Spleen (tissue), 7 donors: ENCODE measurements around the gene IGLL5.

Experiments used
- POLR2A ChIP-seq, 3 donors: fragments of 450-650 bp; IDR thresholded peaks; one replicate each; pipeline ENCODE4 v1.5.1; 2017; ENCODE audit warnings: antibody characterized with exemption in 3 of 3, mild to moderate bottlenecking in 1 of 3
- POLR2AphosphoS5 ChIP-seq, 3 donors: sonication (generic); formaldehyde crosslinking; IDR thresholded peaks; one replicate each; pipeline ENCODE4 v1.5.1; 2017; ENCODE audit warnings: antibody characterized with exemption in 3 of 3
- TF ChIP-seq, protein P1 (sequence below), 11 experiments: fragments of 200-600 bp in 7 of 11; fragments of 450-650 bp in 4 of 11; sonication (generic) in 4 of 11; IDR thresholded peaks in 8 of 11; conservative IDR thresholded peaks in 3 of 11; 1 replicate in 7 of 11; 2 replicates in 4 of 11; pipeline versions ENCODE4 v1.4.0 to v1.8.0; 2016 to 2021; ENCODE audit warnings: antibody characterized with exemption in 11 of 11, inconsistent platforms in 4 of 11, mild to moderate bottlenecking in 1 of 11
- donor health status: DM: no; HTN: no; CAD: no; lungs with moderate emphysema.
- donor health status: DM: no; HTN: no; CAD: no.
- donor health status: DM: no; HTN: no; CAD: no.

DNA sequence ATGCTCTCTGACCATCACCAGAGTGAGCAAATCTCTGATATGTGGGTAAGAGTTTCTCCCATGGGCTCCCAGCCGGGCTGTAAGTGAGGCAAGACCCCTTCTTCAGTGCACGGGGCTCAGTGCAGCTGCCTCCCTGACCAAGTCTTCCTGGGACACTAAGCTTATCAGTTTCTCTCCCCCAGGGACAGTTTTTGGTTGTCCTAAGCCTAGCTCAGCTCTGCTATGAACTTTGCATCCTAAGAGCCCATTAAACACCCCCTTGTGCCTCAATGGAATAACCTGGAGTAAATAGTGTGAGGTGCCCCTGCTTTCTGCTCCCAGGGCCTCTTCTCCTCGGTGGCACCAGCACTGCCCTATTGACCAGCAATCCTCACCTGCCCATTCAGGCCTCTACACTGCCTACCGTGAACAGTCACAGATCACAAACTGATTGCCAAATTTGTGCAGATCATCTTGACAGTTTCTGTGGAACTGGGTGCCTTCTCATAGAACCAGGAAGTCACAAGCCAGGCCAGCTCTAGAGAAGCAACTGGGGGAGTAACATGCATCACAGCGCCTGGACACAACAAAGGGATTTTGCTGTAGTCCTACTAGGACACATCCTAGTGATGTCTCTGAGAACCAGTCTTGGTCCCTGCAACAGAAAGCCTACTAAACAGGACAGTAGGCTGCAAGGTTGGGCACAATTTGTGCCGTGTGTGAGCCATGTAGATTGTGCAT, 19.5 kb upstream of the IGLL5 start:
- TF ChIP-seq POLR2AphosphoS5 (IDR thresholded peaks at IDR 0.05), result no peak
- TF ChIP-seq, protein P1, sequence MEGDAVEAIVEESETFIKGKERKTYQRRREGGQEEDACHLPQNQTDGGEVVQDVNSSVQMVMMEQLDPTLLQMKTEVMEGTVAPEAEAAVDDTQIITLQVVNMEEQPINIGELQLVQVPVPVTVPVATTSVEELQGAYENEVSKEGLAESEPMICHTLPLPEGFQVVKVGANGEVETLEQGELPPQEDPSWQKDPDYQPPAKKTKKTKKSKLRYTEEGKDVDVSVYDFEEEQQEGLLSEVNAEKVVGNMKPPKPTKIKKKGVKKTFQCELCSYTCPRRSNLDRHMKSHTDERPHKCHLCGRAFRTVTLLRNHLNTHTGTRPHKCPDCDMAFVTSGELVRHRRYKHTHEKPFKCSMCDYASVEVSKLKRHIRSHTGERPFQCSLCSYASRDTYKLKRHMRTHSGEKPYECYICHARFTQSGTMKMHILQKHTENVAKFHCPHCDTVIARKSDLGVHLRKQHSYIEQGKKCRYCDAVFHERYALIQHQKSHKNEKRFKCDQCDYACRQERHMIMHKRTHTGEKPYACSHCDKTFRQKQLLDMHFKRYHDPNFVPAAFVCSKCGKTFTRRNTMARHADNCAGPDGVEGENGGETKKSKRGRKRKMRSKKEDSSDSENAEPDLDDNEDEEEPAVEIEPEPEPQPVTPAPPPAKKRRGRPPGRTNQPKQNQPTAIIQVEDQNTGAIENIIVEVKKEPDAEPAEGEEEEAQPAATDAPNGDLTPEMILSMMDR (IDR thresholded peaks at IDR 0.05 in 8 of 11, conservative IDR thresholded peaks at IDR 0.05 in 3 of 11), result no peak
- TF ChIP-seq POLR2A (IDR thresholded peaks at IDR 0.05), result no peak
